Keratinocyte (primary cell): ENCODE data around the gene PARP16.

Experiments used
- EZH2 ChIP-seq: IDR thresholded peaks from one replicate; pipeline ENCODE4 v1.6.1; 2012; ENCODE audit warnings: inconsistent platforms, mild to moderate bottlenecking, low read length, moderate library complexity
- TF ChIP-seq, protein P1 (sequence below), 3 experiments: IDR thresholded peaks in 1 of 3; conservative IDR thresholded peaks in 1 of 3; optimal IDR thresholded peaks in 1 of 3; 2 replicates in 2 of 3; 3 replicates in 1 of 3; pipeline versions ENCODE3 to v1.5.1; 2011; ENCODE audit warnings: low read length in 3 of 3, mild to moderate bottlenecking in 3 of 3, moderate library complexity in 2 of 3, control low read depth in 1 of 3, inconsistent platforms in 1 of 3; ENCODE audit not compliant: insufficient read depth in 2 of 3; ENCODE audit errors: extremely low read depth in 1 of 3

DNA sequence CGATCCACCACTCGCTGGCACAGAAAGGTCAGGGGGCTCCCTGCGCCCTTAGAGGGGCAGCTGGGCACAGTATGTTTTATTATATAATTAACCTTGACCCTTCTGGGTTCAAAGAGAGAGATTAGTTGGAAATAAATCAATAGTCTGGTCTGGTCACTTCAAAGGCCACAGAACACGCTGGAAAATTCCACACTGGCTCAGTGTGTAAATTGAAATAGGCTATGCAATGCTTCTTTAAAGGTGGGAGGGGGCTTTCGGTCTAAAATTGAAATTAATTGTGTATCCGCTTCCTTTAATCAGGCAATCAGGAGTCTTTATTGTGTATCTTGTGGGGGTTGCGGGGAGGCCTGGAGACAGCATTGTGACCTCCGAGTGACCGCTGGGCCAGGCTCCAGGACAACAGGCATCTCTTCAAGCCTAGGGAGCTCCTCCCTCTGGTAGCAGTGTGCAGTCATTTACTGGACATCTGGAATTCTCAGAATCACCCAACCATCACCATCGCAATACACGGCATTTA, 25.8 kb upstream of the PARP16 start:
- TF ChIP-seq, protein P1, sequence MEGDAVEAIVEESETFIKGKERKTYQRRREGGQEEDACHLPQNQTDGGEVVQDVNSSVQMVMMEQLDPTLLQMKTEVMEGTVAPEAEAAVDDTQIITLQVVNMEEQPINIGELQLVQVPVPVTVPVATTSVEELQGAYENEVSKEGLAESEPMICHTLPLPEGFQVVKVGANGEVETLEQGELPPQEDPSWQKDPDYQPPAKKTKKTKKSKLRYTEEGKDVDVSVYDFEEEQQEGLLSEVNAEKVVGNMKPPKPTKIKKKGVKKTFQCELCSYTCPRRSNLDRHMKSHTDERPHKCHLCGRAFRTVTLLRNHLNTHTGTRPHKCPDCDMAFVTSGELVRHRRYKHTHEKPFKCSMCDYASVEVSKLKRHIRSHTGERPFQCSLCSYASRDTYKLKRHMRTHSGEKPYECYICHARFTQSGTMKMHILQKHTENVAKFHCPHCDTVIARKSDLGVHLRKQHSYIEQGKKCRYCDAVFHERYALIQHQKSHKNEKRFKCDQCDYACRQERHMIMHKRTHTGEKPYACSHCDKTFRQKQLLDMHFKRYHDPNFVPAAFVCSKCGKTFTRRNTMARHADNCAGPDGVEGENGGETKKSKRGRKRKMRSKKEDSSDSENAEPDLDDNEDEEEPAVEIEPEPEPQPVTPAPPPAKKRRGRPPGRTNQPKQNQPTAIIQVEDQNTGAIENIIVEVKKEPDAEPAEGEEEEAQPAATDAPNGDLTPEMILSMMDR (optimal IDR thresholded peaks at IDR 0.05 in 1 of 3, IDR thresholded peaks at IDR 0.05 in 1 of 3, conservative IDR thresholded peaks at IDR 0.05 in 1 of 3; ENCODE audit: extremely low read depth in 1 of 3, insufficient read depth in 2 of 3, low read length in 3 of 3): no peak
- TF ChIP-seq EZH2: no peak
